ENCODE results near the gene INPP1. TPM values are rescaled to one million over a fixed set of nuclear protein-coding genes. Genes with fewer than 3 reads are reported as not detected.

Gene INPP1
- total RNA-seq, 1 experiment from 2014 or later = 4.0 TPM

GRCh38 chr2:190415794-190416775, 72.7 kb downstream of the INPP1 start:
- Histone ChIP-seq H3F3A (ENCODE audit: low read length, unreplicated experiment) (no peaks in the 10 kb centered on the region), H3K9me2 (replicated peaks; ENCODE audit: low read length) (no peaks in the 10 kb centered on the region), H3K4me3 (ENCODE audit: low read length) (no peak overlapping the region), H3K4me1 (ENCODE audit: insufficient read depth, low read length) (no peaks in the 10 kb centered on the region), H3K27me3 (ENCODE audit: low read length) (no peaks in the 10 kb centered on the region), H3K27ac (ENCODE audit: low read length) (no peak overlapping the region), H2AFZ (ENCODE audit: low read length) (no peak overlapping the region), H4K20me1 (ENCODE audit: low read length) (no peaks in the 10 kb centered on the region), H3K9ac (ENCODE audit: low read length) (no peak overlapping the region), H3K36me3 (ENCODE audit: low read depth, low read length) (no peaks in the 10 kb centered on the region), H3K4me2 (ENCODE audit: low read length) (no peak overlapping the region), H3K79me2 (ENCODE audit: low read length) (no peaks in the 10 kb centered on the region), H3K9me3 (ENCODE audit: low read length) (no peaks in the 10 kb centered on the region)
- BruUV-seq (replicated peaks) = no TSS peak
- intact Hi-C loops (cut with micrococcal nuclease) = no loop called here
- no peak for ATAC-seq
- POLR2A ChIA-PET (ENCODE audit: unreplicated experiment) = no interaction called here
- TF ChIP-seq EZH2 (IDR thresholded peaks at IDR 0.05; ENCODE audit: low read length, unreplicated experiment) = no peak
- no peak for DNase-seq
- CTCF ChIA-PET = no interaction called here

GRCh38 chr2:190417045-190417842, 73.9 kb downstream of the INPP1 start:
- Histone ChIP-seq H3K27me3 (ENCODE audit: low read length) (no peaks in the 10 kb centered on the region), H3K27ac (ENCODE audit: low read length) (no peak overlapping the region), H3K9me3 (ENCODE audit: low read length) (no peaks in the 10 kb centered on the region), H3K36me3 (ENCODE audit: low read depth, low read length) (no peaks in the 10 kb centered on the region), H4K20me1 (ENCODE audit: low read length) (no peaks in the 10 kb centered on the region), H3K4me2 (ENCODE audit: low read length) (no peak overlapping the region), H2AFZ (ENCODE audit: low read length) (no peak overlapping the region), H3F3A (ENCODE audit: low read length, unreplicated experiment) (no peaks in the 10 kb centered on the region), H3K9ac (ENCODE audit: low read length) (no peak overlapping the region), H3K4me1 (ENCODE audit: insufficient read depth, low read length) (no peaks in the 10 kb centered on the region), H3K9me2 (replicated peaks; ENCODE audit: low read length) (no peaks in the 10 kb centered on the region), H3K4me3 (ENCODE audit: low read length) (no peak overlapping the region), H3K79me2 (ENCODE audit: low read length) (no peaks in the 10 kb centered on the region)
- ChIA-PET CTCF (interaction anchor here (0.6 kb wide), 1 partner anchor 30 kb away, joined by 3 read pairs; no protein-coding TSS in a partner anchor), POLR2A (ENCODE audit: unreplicated experiment) (no interaction called here)
- ATAC-seq (no peak), DNase-seq (no peak)
- intact Hi-C loops (cut with micrococcal nuclease) = no loop called here
- BruUV-seq (replicated peaks) = no TSS peak
- TF ChIP-seq CTCF (conservative IDR thresholded peaks at IDR 0.05; ENCODE audit: low read depth, low read length) (no peak), EZH2 (IDR thresholded peaks at IDR 0.05; ENCODE audit: low read length, unreplicated experiment) (no peak), EZH2phosphoT487 (IDR thresholded peaks at IDR 0.05; ENCODE audit: borderline replicate concordance, low read length) (no peak)

GRCh38 chr2:190418727-190419126, 75.3 kb downstream of the INPP1 start:
- no peak overlapping the region for H3K27ac ChIP-seq (ENCODE audit: low read length)
- TF ChIP-seq EZH2phosphoT487 (IDR thresholded peaks at IDR 0.05; ENCODE audit: borderline replicate concordance, low read length) (no peak), EZH2 (IDR thresholded peaks at IDR 0.05; ENCODE audit: low read length, unreplicated experiment) (no peak)
- no peak overlapping the region for H3K9ac ChIP-seq (ENCODE audit: low read length)
- no peaks in the 10 kb centered on the region for H4K20me1 ChIP-seq (ENCODE audit: low read length)
- H3K9me3 ChIP-seq (ENCODE audit: low read length) = no peaks in the 10 kb centered on the region
- H3K4me1 ChIP-seq (ENCODE audit: insufficient read depth, low read length) = no peaks in the 10 kb centered on the region
- no peaks in the 10 kb centered on the region for H3K9me2 ChIP-seq (replicated peaks; ENCODE audit: low read length)
- intact Hi-C loops (cut with micrococcal nuclease) = no loop called here
- no peaks in the 10 kb centered on the region for H3K36me3 ChIP-seq (ENCODE audit: low read depth, low read length)
- BruUV-seq (replicated peaks) = no TSS peak
- no peaks in the 10 kb centered on the region for H3K79me2 ChIP-seq (ENCODE audit: low read length)
- no peaks in the 10 kb centered on the region for H3K27me3 ChIP-seq (ENCODE audit: low read length)
- no peak overlapping the region for H3K4me3 ChIP-seq (ENCODE audit: low read length)
- ATAC-seq = no peak
- ChIA-PET POLR2A (ENCODE audit: unreplicated experiment) (no interaction called here), CTCF (no interaction called here)
- H3K4me2 ChIP-seq (ENCODE audit: low read length) = no peak overlapping the region
- no peaks in the 10 kb centered on the region for H3F3A ChIP-seq (ENCODE audit: low read length, unreplicated experiment)
- no peak for DNase-seq
- no peak overlapping the region for H2AFZ ChIP-seq (ENCODE audit: low read length)

Measured in PC-3 (cell line).